Heart right ventricle (tissue), 16 donors: ENCODE results near the gene KSR1. TPM values are rescaled to one million over a fixed set of nuclear protein-coding genes. Genes with fewer than 3 reads are reported as not detected.

Experiments
- ATAC-seq, 8 donors: fragments of 200-7000 bp; cut with Tn5 transposase; one replicate each; pipeline ENCODE4 v1.9.1; 2020; ENCODE audit warnings: mild to moderate bottlenecking in 8 of 8, moderate library complexity in 8 of 8, moderate number of reproducible peaks in 1 of 8
- DNase-seq, 2 donors: peaks; one replicate each; pipeline ENCODE4 v3.0.0-alpha.2; 2020
- H3K27ac ChIP-seq, 10 donors: fragments of 200-600 bp; sonication (generic) in 2 of 10; one replicate each; pipeline versions ENCODE4 v1.5.0 to v1.8.0; 2020 to 2022; ENCODE audit warnings: mild to moderate bottlenecking in 3 of 10
- H3K27me3 ChIP-seq, 7 donors: fragments of 200-600 bp; one replicate each; pipeline ENCODE4 v1.8.0; 2021 to 2022; ENCODE audit warnings: mild to moderate bottlenecking in 2 of 7
- H3K36me3 ChIP-seq, 9 donors: fragments of 200-600 bp; sonication (generic) in 1 of 9; one replicate each; pipeline versions ENCODE4 v1.5.0 to v1.8.0; 2020 to 2022; ENCODE audit warnings: mild to moderate bottlenecking in 2 of 9
- H3K4me1 ChIP-seq, 9 donors: fragments of 200-600 bp; sonication (generic) in 1 of 9; one replicate each; pipeline versions ENCODE4 v1.5.0 to v1.8.0; 2020 to 2022; ENCODE audit warnings: mild to moderate bottlenecking in 4 of 9
- H3K4me3 ChIP-seq, 10 donors: fragments of 200-600 bp; sonication (generic) in 2 of 10; one replicate each; pipeline versions ENCODE4 v1.5.0 to v1.8.0; 2020 to 2022; ENCODE audit warnings: mild to moderate bottlenecking in 7 of 10, moderate library complexity in 2 of 10
- H3K9me3 ChIP-seq, 11 donors: fragments of 200-600 bp in 10 of 11; sonication (generic) in 2 of 11; one replicate each; pipeline versions ENCODE4 v1.5.0 to v1.8.0; 2013 to 2022; ENCODE audit warnings: mild to moderate bottlenecking in 2 of 11, control low read depth in 1 of 11, moderate library complexity in 1 of 11
- CTCF ChIP-seq, 9 donors: fragments of 200-600 bp; sonication (generic) in 2 of 9; IDR thresholded peaks; one replicate each; pipeline versions ENCODE4 v1.5.0 to v1.8.0; 2021 to 2022; ENCODE audit warnings: antibody characterized with exemption in 9 of 9, mild to moderate bottlenecking in 5 of 9, moderate library complexity in 1 of 9
- WGBS, 2 donors: extraction: QIAGEN DNeasy Blood & Tissue Kit; methylation state at CpG; one replicate each; pipeline ENCODE4 v1.1.7; 2013; ENCODE audit warnings: inconsistent platforms in 1 of 2; 5-methylcytosine and 5-hydroxymethylcytosine counted together
- intact Hi-C, 10 donors: fragments of 100-400 bp; cut with DNase I; formaldehyde crosslinking; loops; one replicate each; pipeline versions ENCODE4 v1.11.1 to v1.14.2; 2022
- polyA plus RNA-seq, 2 donors: library from polyadenylated mRNA; stranded (reverse); fragments of 200-250 nt; gene quantifications; one replicate each; pipeline ENCODE4 v1.2.3, GENCODE V29; 2013
- total RNA-seq, 10 donors: library from RNA; stranded (reverse); fragmentation: NEBNext Ultra II Directional in 3 of 10; extraction: Animal tissue kit (Norgen Biotek cat#: 25700) in 3 of 10; gene quantifications; one replicate each; pipeline versions ENCODE4 v1.2.1 to v1.2.4, GENCODE V29; 2021 to 2023
- donor health status: Arrhythmogenic right ventricular cardiomyopathy.
- donor health status: ischemic (EF 13 %, LVEDD 7.1; RV severe dilation, severe dysfunction).
- donor health status: healthy with polysubstance abuse.
- donor health status: DM: no; HTN: yes; CAD: no.
- donor health status: DM: no; HTN: no; CAD: no.
- donor health status: ischemic (EF 25% LVEDD 6.9; RV normal size, moderate dysfunction).
- donor health status: ischemic (EF 25% LVEDD 5.7; RV mildly dilated, moderate dysfunction).
- donor health status: healthy.
- donor health status: DM: yes; HTN: yes; CAD: no.
- donor health status: Ischemic cardiomyopathy.
- donor health status: ischemic (EF 35%, LVEDD 5.7; RV mildly dilated, moderate dysfunction).
- donor health status: nonischemic (EF 11% LVEDD 7.7; RV severe dilation, severe dysfunction).
- donor health status: DM: yes; HTN: yes; CAD: no.
- donor health status: PGD.
- donor health status: ischemic (EF 29% LVEDD 5.4; RV normal size, mild dysfunction).
- donor health status: nonischemic (EF 23%, LVEDD 6.1; RV moderate dilation, normal function).

Gene KSR1
- total and polyA plus RNA-seq, 12 donors, result 5.6 to 19.6 (median 8.6) TPM

- TF ChIP-seq CTCF (IDR thresholded peaks at IDR 0.05), result no peak
- DNase-seq (no peak), ATAC-seq (no peak)
- 85 to 86% methylated on average over 9 of the region's 9 CpGs for WGBS, 2 donors
- intact Hi-C loops, result no loop called here
- H3K4me1 ChIP-seq, result peaks cover 0 to 23% (median 0%) of the 10 kb centered on the region in 9 donors
- peaks cover 0 to 100% (median 20%) of the 10 kb centered on the region in 9 donors for H3K36me3 ChIP-seq
- H3K4me3 ChIP-seq, result no peak overlapping the region
- no peak overlapping the region for H3K27ac ChIP-seq
- H3K27me3 ChIP-seq, result no peaks in the 10 kb centered on the region
- no peaks in the 10 kb centered on the region for H3K9me3 ChIP-seq
Measured at GRCh38 chr17:27620721-27621120, 164.5 kb downstream of the KSR1 start.

GRCh38 chr17:27621536-27621935, 165.3 kb downstream of the KSR1 start:
- H3K27me3 ChIP-seq, result no peaks in the 10 kb centered on the region
- H3K9me3 ChIP-seq, result no peaks in the 10 kb centered on the region
- 94 to 95% methylated on average over 4 of the region's 4 CpGs for WGBS, 2 donors
- no peak overlapping the region for H3K27ac ChIP-seq
- peaks cover 0 to 100% (median 18%) of the 10 kb centered on the region in 9 donors for H3K36me3 ChIP-seq
- no peak overlapping the region for H3K4me3 ChIP-seq
- ATAC-seq (no peak), DNase-seq (no peak)
- H3K4me1 ChIP-seq, result peaks cover 0 to 23% (median 0%) of the 10 kb centered on the region in 9 donors
- intact Hi-C loops, result no loop called here
- TF ChIP-seq CTCF (IDR thresholded peaks at IDR 0.05), result no peak

GRCh38 chr17:27621942-27622559, 165.8 kb downstream of the KSR1 start:
- Histone ChIP-seq H3K9me3 (no peaks in the 10 kb centered on the region), H3K4me1 (peaks cover 0 to 23% (median 0%) of the 10 kb centered on the region in 9 donors), H3K4me3 (no peak overlapping the region), H3K36me3 (peaks cover 0 to 100% (median 13%) of the 10 kb centered on the region in 9 donors), H3K27ac (peak overlapping the region in 3 of 10 donors; percentile 22 to 44 (median 37)), H3K27me3 (no peaks in the 10 kb centered on the region)
- DNase-seq (no peak), ATAC-seq (peak in 1 of 8 donors; percentile 32)
- intact Hi-C loops, result no loop called here
- no peak for TF ChIP-seq CTCF (IDR thresholded peaks at IDR 0.05)
- WGBS, 2 donors, result 90 to 91% methylated on average over 10 of the region's 10 CpGs

GRCh38 chr17:27622986-27623385, 166.7 kb downstream of the KSR1 start:
- TF ChIP-seq CTCF (IDR thresholded peaks at IDR 0.05), result no peak
- Histone ChIP-seq H3K4me3 (no peak overlapping the region), H3K9me3 (no peaks in the 10 kb centered on the region), H3K27ac (peak overlapping the region in 2 of 10 donors; percentile 37 to 44), H3K4me1 (peaks cover 0 to 23% (median 0%) of the 10 kb centered on the region in 9 donors), H3K36me3 (peaks cover 0 to 93% (median 9%) of the 10 kb centered on the region in 9 donors), H3K27me3 (no peaks in the 10 kb centered on the region)
- intact Hi-C loops, result no loop called here
- ATAC-seq (peak in 7 of 8 donors; percentile 41 to 80 (median 52)), DNase-seq (no peak)
- 78 to 83% methylated on average over 4 of the region's 4 CpGs for WGBS, 2 donors
